ENCODE measurements around the gene FBXO30.

Gene FBXO30

GRCh38 chr6:145815309-145816274 is 997 bp upstream of the FBXO30 start:
- no peak for DNase-seq

- no peak for DNase-seq
These were observed 527 bp downstream of the FBXO30 start for GRCh38 chr6:145814035-145814500.

- no peak for DNase-seq
These were observed 1.1 kb downstream of the FBXO30 start for GRCh38 chr6:145813285-145814034.

GRCh38 chr6:145811741-145812140 is 2.9 kb downstream of the FBXO30 start:
- no peak for DNase-seq

- DNase-seq, result no peak
These were observed 4.8 kb downstream of the FBXO30 start for GRCh38 chr6:145809785-145810184.

- no peak for DNase-seq
These were observed 5.4 kb downstream of the FBXO30 start for GRCh38 chr6:145809211-145809610.

- DNase-seq, result no peak
These were observed 6.4 kb downstream of the FBXO30 start for GRCh38 chr6:145808239-145808638.

- no peak for DNase-seq
These were observed 12.5 kb downstream of the FBXO30 start for GRCh38 chr6:145802141-145802540.

- DNase-seq, result no peak
These were observed 13.6 kb downstream of the FBXO30 start for GRCh38 chr6:145801021-145801420.

GRCh38 chr6:145798530-145798929 is 16.1 kb downstream of the FBXO30 start:
- DNase-seq, result no peak

GRCh38 chr6:145789443-145789842 is 25.2 kb downstream of the FBXO30 start:
- no peak for DNase-seq

GRCh38 chr6:145787688-145788087 is 26.9 kb downstream of the FBXO30 start:
- DNase-seq, result no peak

- DNase-seq, result no peak
These were observed 29.9 kb downstream of the FBXO30 start for GRCh38 chr6:145784683-145785082.

- DNase-seq, result no peak
These were observed 30.8 kb downstream of the FBXO30 start for GRCh38 chr6:145783796-145784195.

- no peak for DNase-seq
These were observed 41.7 kb downstream of the FBXO30 start for GRCh38 chr6:145772846-145773245.

GRCh38 chr6:145765449-145765848 is 49.1 kb downstream of the FBXO30 start:
- DNase-seq, result no peak

GRCh38 chr6:145763742-145764141 is 50.9 kb downstream of the FBXO30 start:
- DNase-seq, result no peak

GRCh38 chr6:145761584-145761983 is 53.0 kb downstream of the FBXO30 start:
- DNase-seq, result no peak

- no peak for DNase-seq
These were observed 56.5 kb downstream of the FBXO30 start for GRCh38 chr6:145758113-145758512.

GRCh38 chr6:145756170-145756662 is 58.4 kb downstream of the FBXO30 start:
- peak; percentile 20 for DNase-seq

- no peak for DNase-seq
These were observed 58.9 kb downstream of the FBXO30 start for GRCh38 chr6:145755682-145756081.

- no peak for DNase-seq
These were observed 62.0 kb downstream of the FBXO30 start for GRCh38 chr6:145752638-145753037.

- no peak for DNase-seq
These were observed 65.0 kb downstream of the FBXO30 start for GRCh38 chr6:145749632-145750031.

GRCh38 chr6:145745861-145746260 is 68.7 kb downstream of the FBXO30 start:
- no peak for DNase-seq
